Sigmoid colon (tissue), 7 donors: ENCODE data around the gene TTC39B. TPM values are rescaled to one million over a fixed set of nuclear protein-coding genes. Genes with fewer than 3 reads are reported as not detected.

ENCODE experiments used
- DNase-seq: peaks from one replicate; pipeline ENCODE4 v3.0.0-alpha.2; 2019
- H3K27ac ChIP-seq, 4 donors: fragments of 200-600 bp; sonication (generic); one replicate each; pipeline ENCODE4 v1.5.1; 2016 to 2019; ENCODE audit warnings: mild to moderate bottlenecking in 1 of 4
- H3K27me3 ChIP-seq, 3 donors: fragments of 200-600 bp; sonication (generic); one replicate each; pipeline ENCODE4 v1.5.1; 2019; ENCODE audit warnings: mild to moderate bottlenecking in 1 of 3
- H3K36me3 ChIP-seq, 4 donors: fragments of 200-600 bp; sonication (generic); one replicate each; pipeline ENCODE4 v1.5.1; 2016 to 2019
- H3K4me1 ChIP-seq, 4 donors: fragments of 200-600 bp; sonication (generic); one replicate each; pipeline ENCODE4 v1.5.1; 2017 to 2019
- H3K4me3 ChIP-seq, 4 donors: fragments of 200-600 bp; sonication (generic); one replicate each; pipeline ENCODE4 v1.5.1; 2017 to 2019; ENCODE audit warnings: mild to moderate bottlenecking in 2 of 4, moderate library complexity in 1 of 4
- H3K9me3 ChIP-seq, 4 donors: fragments of 200-600 bp in 3 of 4; sonication (generic) in 3 of 4; one replicate each; pipeline versions ENCODE4 v1.5.1 to v1.6.1; 2013 to 2019
- EP300 ChIP-seq, 4 donors: sonication (generic); formaldehyde crosslinking; IDR thresholded peaks; one replicate each; pipeline ENCODE4 v1.6.1; 2017; ENCODE audit warnings: antibody characterized with exemption in 4 of 4
- POLR2A ChIP-seq, 2 donors: fragments of 450-650 bp; IDR thresholded peaks; one replicate each; pipeline ENCODE4 v1.6.1; 2016; ENCODE audit warnings: antibody characterized with exemption in 2 of 2, mild to moderate bottlenecking in 2 of 2, moderate library complexity in 2 of 2
- POLR2AphosphoS5 ChIP-seq, 4 donors: sonication (generic); formaldehyde crosslinking; IDR thresholded peaks; one replicate each; pipeline ENCODE4 v1.6.1; 2017; ENCODE audit warnings: antibody characterized with exemption in 4 of 4
- WGBS, 2 donors: extraction: QIAGEN DNeasy Blood & Tissue Kit; methylation state at CpG; one replicate each; pipeline ENCODE4 v1.1.7; 2013; 5-methylcytosine and 5-hydroxymethylcytosine counted together
- intact Hi-C: fragments of 100-400 bp; cut with DNase I; formaldehyde crosslinking; loops from one replicate; pipeline ENCODE4 v1.15.1; 2023
- polyA plus RNA-seq, 3 donors: library from polyadenylated mRNA; stranded (reverse); fragments of 200-250 nt; gene quantifications; one replicate each; pipeline ENCODE4 v1.2.3, GENCODE V29; 2013
- total RNA-seq, 4 donors: library from RNA; depleted of rRNA; stranded (reverse); fragments of >200 nt; gene quantifications; one replicate each; pipeline ENCODE4 v1.1.0, GENCODE V29; 2016
- TF ChIP-seq, protein P1 (sequence below), 4 experiments: fragments of 450-650 bp in 3 of 4; fragments of 200-600 bp in 1 of 4; IDR thresholded peaks; one replicate each; pipeline ENCODE4 v1.5.1; 2016 to 2019; ENCODE audit warnings: antibody characterized with exemption in 4 of 4, mild to moderate bottlenecking in 3 of 4, moderate library complexity in 2 of 4
- donor health status: healthy with polysubstance abuse.
- donor health status: Bipolar disorder and iron deficiency.
- donor health status: healthy.

Gene TTC39B
- total and polyA plus RNA-seq, 7 donors = 4.2 to 15.8 (median 9.1) TPM

DNA sequence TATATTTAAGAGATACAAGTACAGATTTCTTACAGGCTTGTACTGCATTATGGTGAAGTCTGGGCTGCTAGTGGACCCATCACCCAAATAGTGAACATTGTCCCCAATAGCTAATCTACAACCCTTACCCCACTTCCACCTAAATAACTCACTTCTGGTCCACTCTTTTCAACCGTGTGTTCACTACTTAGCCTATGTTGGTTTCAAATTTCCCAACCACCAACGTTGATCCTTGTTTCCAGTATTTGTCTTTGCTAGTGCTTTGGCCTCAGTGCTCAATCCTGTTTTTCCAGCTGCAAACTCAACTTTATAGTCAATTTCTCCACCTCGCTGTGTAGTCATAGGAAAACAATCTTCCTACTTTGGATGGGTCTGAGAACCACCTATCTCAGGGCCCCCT is 45.3 kb upstream of the TTC39B start:
- TF ChIP-seq, protein P1, sequence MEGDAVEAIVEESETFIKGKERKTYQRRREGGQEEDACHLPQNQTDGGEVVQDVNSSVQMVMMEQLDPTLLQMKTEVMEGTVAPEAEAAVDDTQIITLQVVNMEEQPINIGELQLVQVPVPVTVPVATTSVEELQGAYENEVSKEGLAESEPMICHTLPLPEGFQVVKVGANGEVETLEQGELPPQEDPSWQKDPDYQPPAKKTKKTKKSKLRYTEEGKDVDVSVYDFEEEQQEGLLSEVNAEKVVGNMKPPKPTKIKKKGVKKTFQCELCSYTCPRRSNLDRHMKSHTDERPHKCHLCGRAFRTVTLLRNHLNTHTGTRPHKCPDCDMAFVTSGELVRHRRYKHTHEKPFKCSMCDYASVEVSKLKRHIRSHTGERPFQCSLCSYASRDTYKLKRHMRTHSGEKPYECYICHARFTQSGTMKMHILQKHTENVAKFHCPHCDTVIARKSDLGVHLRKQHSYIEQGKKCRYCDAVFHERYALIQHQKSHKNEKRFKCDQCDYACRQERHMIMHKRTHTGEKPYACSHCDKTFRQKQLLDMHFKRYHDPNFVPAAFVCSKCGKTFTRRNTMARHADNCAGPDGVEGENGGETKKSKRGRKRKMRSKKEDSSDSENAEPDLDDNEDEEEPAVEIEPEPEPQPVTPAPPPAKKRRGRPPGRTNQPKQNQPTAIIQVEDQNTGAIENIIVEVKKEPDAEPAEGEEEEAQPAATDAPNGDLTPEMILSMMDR (IDR thresholded peaks at IDR 0.05) = no peak
- no peak for TF ChIP-seq POLR2AphosphoS5 (IDR thresholded peaks at IDR 0.05)
- TF ChIP-seq POLR2A (IDR thresholded peaks at IDR 0.05) = no peak
- intact Hi-C loops = no loop called here
- WGBS, 2 donors = 20 to 44% methylated on average over 3 of the region's 3 CpGs

DNA sequence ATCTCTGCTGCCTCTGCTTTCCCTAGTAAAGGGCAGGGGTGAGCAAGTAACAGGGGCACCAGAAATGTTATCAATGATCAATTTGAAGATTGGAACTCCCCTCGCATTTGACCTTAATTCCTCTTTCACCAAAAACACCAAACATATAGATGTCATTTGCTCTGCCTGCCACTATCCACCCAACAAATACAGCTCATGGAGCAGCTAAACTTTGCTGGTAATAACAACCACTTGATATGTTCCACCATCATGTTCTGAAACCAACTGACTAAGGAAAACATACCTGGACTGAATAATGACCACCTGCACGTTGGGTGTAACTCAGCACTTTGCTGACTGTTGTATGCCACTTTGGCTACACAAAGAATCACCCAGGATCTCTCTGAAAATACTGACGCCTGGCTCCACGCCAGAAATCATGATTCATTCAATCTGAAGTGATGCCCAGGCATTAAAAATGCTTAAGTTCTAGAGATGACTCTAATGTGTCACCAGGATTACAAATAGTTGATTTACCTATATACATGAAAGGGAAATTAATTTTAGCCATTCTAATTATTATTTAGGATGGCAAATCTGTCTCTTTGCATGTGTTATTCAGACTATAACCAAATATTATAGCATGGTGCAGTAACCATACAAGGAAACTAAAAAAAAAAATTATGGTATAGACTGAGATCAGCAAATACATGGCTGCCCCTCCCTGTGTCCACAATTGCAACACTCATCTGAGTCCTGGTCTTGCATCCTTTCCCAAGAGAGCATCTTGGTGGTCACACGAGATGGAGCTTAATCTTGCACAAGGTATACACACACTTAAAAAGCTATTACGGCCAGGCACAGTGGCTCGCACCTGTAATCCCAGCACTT is 43.1 kb upstream of the TTC39B start:
- DNase-seq = no peak
- no peaks in the 10 kb centered on the region for H3K36me3 ChIP-seq
- intact Hi-C loops = no loop called here
- no peak overlapping the region for H3K4me3 ChIP-seq
- no peak overlapping the region for H3K27ac ChIP-seq
- H3K9me3 ChIP-seq = no peaks in the 10 kb centered on the region
- 51 to 73% methylated on average over 7 of the region's 7 CpGs for WGBS, 2 donors
- TF ChIP-seq EP300 (IDR thresholded peaks at IDR 0.05) = no peak
- TF ChIP-seq, protein P1 (IDR thresholded peaks at IDR 0.05) = no peak
- no peak for TF ChIP-seq POLR2A (IDR thresholded peaks at IDR 0.05)
- no peak for TF ChIP-seq POLR2AphosphoS5 (IDR thresholded peaks at IDR 0.05)
- no peaks in the 10 kb centered on the region for H3K4me1 ChIP-seq
- no peaks in the 10 kb centered on the region for H3K27me3 ChIP-seq

More for the DNA sequence above, 45.3 kb upstream of the TTC39B start:
- no peak for DNase-seq
- Histone ChIP-seq H3K36me3 (no peaks in the 10 kb centered on the region), H3K27me3 (no peaks in the 10 kb centered on the region), H3K4me1 (no peaks in the 10 kb centered on the region), H3K4me3 (no peak overlapping the region), H3K9me3 (no peaks in the 10 kb centered on the region), H3K27ac (no peak overlapping the region)

DNA sequence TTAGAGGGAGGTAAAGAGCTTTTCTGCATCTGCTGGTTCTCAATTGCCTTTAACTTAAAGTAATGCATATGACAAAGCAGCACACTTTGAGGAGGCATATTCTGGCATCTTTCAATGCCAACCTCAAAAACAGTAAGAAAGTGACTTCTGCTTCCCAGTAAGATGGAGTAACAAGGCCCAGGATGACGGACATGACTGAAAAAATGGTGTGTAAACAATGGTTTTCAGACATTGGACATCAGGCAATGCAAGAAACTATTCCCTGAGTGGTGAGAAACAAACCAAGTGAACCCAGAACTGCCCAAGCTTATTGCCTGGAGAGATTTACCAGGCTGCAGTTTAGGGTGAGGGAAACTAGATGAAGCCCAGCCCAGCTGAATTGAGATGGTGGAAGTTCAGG is 39.8 kb upstream of the TTC39B start:
- Histone ChIP-seq H3K9me3 (no peaks in the 10 kb centered on the region), H3K4me1 (no peaks in the 10 kb centered on the region), H3K27ac (no peak overlapping the region), H3K27me3 (no peaks in the 10 kb centered on the region), H3K36me3 (no peaks in the 10 kb centered on the region), H3K4me3 (no peak overlapping the region)
- TF ChIP-seq POLR2AphosphoS5 (IDR thresholded peaks at IDR 0.05) = no peak
- TF ChIP-seq, protein P1 (IDR thresholded peaks at IDR 0.05) = no peak
- no peak for TF ChIP-seq POLR2A (IDR thresholded peaks at IDR 0.05)
- TF ChIP-seq EP300 (IDR thresholded peaks at IDR 0.05) = no peak
- WGBS, 2 donors = 0 to 51% methylated on average over 1 of the region's 1 CpG
- no peak for DNase-seq
- intact Hi-C loops = no loop called here

DNA sequence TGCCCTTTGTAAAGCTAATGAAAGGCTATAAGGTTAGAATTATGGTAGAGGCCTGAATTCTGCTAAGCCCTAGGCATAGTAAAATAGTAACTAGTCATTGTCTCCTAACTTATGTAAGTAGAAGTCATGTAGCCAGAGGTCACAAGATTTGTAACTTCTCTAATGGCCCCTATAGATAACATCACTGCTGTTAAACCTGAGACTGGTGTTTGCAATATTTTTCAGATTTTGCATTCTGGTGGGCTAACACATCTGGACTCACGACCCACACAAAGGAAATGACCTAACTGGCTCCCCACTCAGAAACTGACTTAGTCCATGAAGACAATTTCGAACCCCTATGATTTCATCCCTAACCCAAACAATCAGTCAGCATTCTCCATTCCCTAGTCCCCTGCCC is 37.2 kb upstream of the TTC39B start:
- H3K36me3 ChIP-seq = no peaks in the 10 kb centered on the region
- no peaks in the 10 kb centered on the region for H3K27me3 ChIP-seq
- intact Hi-C loops = no loop called here
- no peak overlapping the region for H3K27ac ChIP-seq
- 91 to 95% methylated on average over 2 of the region's 2 CpGs for WGBS, 2 donors
- H3K4me1 ChIP-seq = no peaks in the 10 kb centered on the region
- H3K4me3 ChIP-seq = no peak overlapping the region
- no peaks in the 10 kb centered on the region for H3K9me3 ChIP-seq
- TF ChIP-seq POLR2AphosphoS5 (IDR thresholded peaks at IDR 0.05) = no peak
- no peak for TF ChIP-seq POLR2A (IDR thresholded peaks at IDR 0.05)
- TF ChIP-seq, protein P1 (IDR thresholded peaks at IDR 0.05) = no peak
- no peak for TF ChIP-seq EP300 (IDR thresholded peaks at IDR 0.05)
- DNase-seq = no peak
